ENCODE measurements around the gene DENND1A. TPM values are rescaled to one million over a fixed set of nuclear protein-coding genes. Genes with fewer than 3 reads are reported as not detected.

The DENND1A gene
- total and polyA plus RNA-seq, 2 experiments from 2014 or later = 13.1 to 28.7 TPM

- Histone ChIP-seq H3K36me3 (ENCODE audit: insufficient read depth) (no peaks in the 10 kb centered on the region), H3K9me2 (ENCODE audit: insufficient read depth) (no peaks in the 10 kb centered on the region; the same call in 1 of the 2 replicates), H3K4me1 (ENCODE audit: insufficient read depth) (peaks cover 35% of the 10 kb centered on the region), H3K79me2 (replicated peaks; ENCODE audit: insufficient read depth) (no peaks in the 10 kb centered on the region), H3K27ac (ENCODE audit: low read depth) (peak overlapping the region; percentile 59; the same call in 1 of the 2 replicates), H2AFZ (no peak overlapping the region), H4K20me1 (replicated peaks; ENCODE audit: insufficient read depth) (peaks cover 5% of the 10 kb centered on the region; the same call in 1 of the 2 replicates), H3K27me3 (ENCODE audit: insufficient read depth) (no peaks in the 10 kb centered on the region), H3K4me3 (no peak overlapping the region), H3F3A (replicated peaks; ENCODE audit: low read depth) (no peaks in the 10 kb centered on the region), H3K4me2 (no peak overlapping the region)
- H3K9me3 Mint-ChIP-seq = no peaks in the 10 kb centered on the region; the same call in 1 of the 3 replicates
- no peaks in the 10 kb centered on the region for H3K36me3 Mint-ChIP-seq (ENCODE audit: low read depth)
- peaks cover 4% of the 10 kb centered on the region for H3K27me3 Mint-ChIP-seq (ENCODE audit: insufficient read depth, low read depth, poor library complexity)
- 0 out of 2 replicates have a peak overlapping the region, but pooled peaks have one; percentile 5 for H3K27ac Mint-ChIP-seq
- TF ChIP-seq ZNF331 (CRISPR knock-in tag; IDR thresholded peaks at IDR 0.05; ENCODE audit: low read depth) (no peak), POLR2AphosphoS5 (IDR thresholded peaks at IDR 0.05; ENCODE audit: low read depth) (no peak), JUNB (IDR thresholded peaks at IDR 0.05; ENCODE audit: unreplicated experiment) (no peak), EZH2 (IDR thresholded peaks at IDR 0.05; ENCODE audit: low read depth, unreplicated experiment) (no peak)
- TF ChIP-seq, protein P1, sequence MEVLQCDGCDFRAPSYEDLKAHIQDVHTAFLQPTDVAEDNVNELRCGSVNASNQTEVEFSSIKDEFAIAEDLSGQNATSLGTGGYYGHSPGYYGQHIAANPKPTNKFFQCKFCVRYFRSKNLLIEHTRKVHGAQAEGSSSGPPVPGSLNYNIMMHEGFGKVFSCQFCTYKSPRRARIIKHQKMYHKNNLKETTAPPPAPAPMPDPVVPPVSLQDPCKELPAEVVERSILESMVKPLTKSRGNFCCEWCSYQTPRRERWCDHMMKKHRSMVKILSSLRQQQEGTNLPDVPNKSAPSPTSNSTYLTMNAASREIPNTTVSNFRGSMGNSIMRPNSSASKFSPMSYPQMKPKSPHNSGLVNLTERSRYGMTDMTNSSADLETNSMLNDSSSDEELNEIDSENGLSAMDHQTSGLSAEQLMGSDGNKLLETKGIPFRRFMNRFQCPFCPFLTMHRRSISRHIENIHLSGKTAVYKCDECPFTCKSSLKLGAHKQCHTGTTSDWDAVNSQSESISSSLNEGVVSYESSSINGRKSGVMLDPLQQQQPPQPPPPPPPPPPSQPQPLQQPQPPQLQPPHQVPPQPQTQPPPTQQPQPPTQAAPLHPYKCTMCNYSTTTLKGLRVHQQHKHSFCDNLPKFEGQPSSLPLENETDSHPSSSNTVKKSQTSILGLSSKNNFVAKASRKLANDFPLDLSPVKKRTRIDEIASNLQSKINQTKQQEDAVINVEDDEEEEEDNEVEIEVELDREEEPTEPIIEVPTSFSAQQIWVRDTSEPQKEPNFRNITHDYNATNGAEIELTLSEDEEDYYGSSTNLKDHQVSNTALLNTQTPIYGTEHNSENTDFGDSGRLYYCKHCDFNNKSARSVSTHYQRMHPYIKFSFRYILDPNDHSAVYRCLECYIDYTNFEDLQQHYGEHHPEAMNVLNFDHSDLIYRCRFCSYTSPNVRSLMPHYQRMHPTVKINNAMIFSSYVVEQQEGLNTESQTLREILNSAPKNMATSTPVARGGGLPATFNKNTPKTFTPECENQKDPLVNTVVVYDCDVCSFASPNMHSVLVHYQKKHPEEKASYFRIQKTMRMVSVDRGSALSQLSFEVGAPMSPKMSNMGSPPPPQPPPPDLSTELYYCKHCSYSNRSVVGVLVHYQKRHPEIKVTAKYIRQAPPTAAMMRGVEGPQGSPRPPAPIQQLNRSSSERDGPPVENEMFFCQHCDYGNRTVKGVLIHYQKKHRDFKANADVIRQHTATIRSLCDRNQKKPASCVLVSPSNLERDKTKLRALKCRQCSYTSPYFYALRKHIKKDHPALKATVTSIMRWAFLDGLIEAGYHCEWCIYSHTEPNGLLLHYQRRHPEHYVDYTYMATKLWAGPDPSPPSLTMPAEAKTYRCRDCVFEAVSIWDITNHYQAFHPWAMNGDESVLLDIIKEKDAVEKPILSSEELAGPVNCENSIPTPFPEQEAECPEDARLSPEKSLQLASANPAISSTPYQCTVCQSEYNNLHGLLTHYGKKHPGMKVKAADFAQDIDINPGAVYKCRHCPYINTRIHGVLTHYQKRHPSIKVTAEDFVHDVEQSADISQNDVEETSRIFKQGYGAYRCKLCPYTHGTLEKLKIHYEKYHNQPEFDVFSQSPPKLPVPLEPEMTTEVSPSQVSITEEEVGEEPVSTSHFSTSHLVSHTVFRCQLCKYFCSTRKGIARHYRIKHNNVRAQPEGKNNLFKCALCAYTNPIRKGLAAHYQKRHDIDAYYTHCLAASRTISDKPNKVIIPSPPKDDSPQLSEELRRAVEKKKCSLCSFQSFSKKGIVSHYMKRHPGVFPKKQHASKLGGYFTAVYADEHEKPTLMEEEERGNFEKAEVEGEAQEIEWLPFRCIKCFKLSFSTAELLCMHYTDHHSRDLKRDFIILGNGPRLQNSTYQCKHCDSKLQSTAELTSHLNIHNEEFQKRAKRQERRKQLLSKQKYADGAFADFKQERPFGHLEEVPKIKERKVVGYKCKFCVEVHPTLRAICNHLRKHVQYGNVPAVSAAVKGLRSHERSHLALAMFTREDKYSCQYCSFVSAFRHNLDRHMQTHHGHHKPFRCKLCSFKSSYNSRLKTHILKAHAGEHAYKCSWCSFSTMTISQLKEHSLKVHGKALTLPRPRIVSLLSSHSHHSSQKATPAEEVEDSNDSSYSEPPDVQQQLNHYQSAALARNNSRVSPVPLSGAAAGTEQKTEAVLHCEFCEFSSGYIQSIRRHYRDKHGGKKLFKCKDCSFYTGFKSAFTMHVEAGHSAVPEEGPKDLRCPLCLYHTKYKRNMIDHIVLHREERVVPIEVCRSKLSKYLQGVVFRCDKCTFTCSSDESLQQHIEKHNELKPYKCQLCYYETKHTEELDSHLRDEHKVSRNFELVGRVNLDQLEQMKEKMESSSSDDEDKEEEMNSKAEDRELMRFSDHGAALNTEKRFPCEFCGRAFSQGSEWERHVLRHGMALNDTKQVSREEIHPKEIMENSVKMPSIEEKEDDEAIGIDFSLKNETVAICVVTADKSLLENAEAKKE (CRISPR knock-in tag; IDR thresholded peaks at IDR 0.05) = no peak
- TF ChIP-seq, protein P2, sequence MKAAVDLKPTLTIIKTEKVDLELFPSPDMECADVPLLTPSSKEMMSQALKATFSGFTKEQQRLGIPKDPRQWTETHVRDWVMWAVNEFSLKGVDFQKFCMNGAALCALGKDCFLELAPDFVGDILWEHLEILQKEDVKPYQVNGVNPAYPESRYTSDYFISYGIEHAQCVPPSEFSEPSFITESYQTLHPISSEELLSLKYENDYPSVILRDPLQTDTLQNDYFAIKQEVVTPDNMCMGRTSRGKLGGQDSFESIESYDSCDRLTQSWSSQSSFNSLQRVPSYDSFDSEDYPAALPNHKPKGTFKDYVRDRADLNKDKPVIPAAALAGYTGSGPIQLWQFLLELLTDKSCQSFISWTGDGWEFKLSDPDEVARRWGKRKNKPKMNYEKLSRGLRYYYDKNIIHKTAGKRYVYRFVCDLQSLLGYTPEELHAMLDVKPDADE (IDR thresholded peaks at IDR 0.05) = no peak
- TF ChIP-seq, protein P3, sequence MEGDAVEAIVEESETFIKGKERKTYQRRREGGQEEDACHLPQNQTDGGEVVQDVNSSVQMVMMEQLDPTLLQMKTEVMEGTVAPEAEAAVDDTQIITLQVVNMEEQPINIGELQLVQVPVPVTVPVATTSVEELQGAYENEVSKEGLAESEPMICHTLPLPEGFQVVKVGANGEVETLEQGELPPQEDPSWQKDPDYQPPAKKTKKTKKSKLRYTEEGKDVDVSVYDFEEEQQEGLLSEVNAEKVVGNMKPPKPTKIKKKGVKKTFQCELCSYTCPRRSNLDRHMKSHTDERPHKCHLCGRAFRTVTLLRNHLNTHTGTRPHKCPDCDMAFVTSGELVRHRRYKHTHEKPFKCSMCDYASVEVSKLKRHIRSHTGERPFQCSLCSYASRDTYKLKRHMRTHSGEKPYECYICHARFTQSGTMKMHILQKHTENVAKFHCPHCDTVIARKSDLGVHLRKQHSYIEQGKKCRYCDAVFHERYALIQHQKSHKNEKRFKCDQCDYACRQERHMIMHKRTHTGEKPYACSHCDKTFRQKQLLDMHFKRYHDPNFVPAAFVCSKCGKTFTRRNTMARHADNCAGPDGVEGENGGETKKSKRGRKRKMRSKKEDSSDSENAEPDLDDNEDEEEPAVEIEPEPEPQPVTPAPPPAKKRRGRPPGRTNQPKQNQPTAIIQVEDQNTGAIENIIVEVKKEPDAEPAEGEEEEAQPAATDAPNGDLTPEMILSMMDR (conservative IDR thresholded peaks at IDR 0.05; ENCODE audit: low read depth in 2 of 2) = no peak
- DNase-seq (ENCODE audit: low spot score) (no peak), ATAC-seq (no peak)
- H3K4me1 Mint-ChIP-seq = peaks cover 44% of the 10 kb centered on the region
- H3K4me3 Mint-ChIP-seq = no peak overlapping the region
These were observed 446.6 kb downstream of the DENND1A start for GRCh38 chr9:123483191-123483803.
